KMS-11 (cell line): ENCODE measurements around the gene RASGRF2.

ENCODE experiments used
- H2AFZ ChIP-seq: fragments of 200-600 bp; sonication (generic); 2 replicates; pipeline ENCODE4 v1.6.1; 2016; ENCODE audit warnings: antibody characterized with exemption, mixed run types, low read depth
- H3K27ac ChIP-seq: fragments of 200-600 bp; sonication (generic); 2 replicates; pipeline ENCODE4 v1.6.1; 2016; ENCODE audit warnings: mild to moderate bottlenecking, mixed run types
- H3K27me3 ChIP-seq: fragments of 200-600 bp; sonication (generic); 2 replicates; pipeline ENCODE4 v1.6.1; 2017; ENCODE audit warnings: mild to moderate bottlenecking, low read depth, mixed run types, moderate library complexity; ENCODE audit not compliant: insufficient read depth
- H3K36me3 ChIP-seq: fragments of 200-600 bp; sonication (generic); 2 replicates; pipeline ENCODE4 v1.6.1; 2017; ENCODE audit warnings: mild to moderate bottlenecking, mixed run types; ENCODE audit not compliant: insufficient read depth
- H3K4me1 ChIP-seq: fragments of 200-600 bp; sonication (generic); 2 replicates; pipeline ENCODE4 v1.6.1; 2016; ENCODE audit warnings: mild to moderate bottlenecking, low read depth, mixed run types; ENCODE audit not compliant: poor library complexity, severe bottlenecking
- H3K4me2 ChIP-seq: fragments of 200-600 bp; sonication (generic); 2 replicates; pipeline ENCODE4 v1.7.0; 2016; ENCODE audit warnings: mild to moderate bottlenecking, mixed run types
- H3K4me3 ChIP-seq: fragments of 200-600 bp; sonication (generic); IDR thresholded peaks from 2 replicates; pipeline ENCODE4 v1.6.1; 2017; ENCODE audit warnings: low read depth, low read length, mixed read lengths; ENCODE audit not compliant: insufficient read depth
- H3K79me2 ChIP-seq: fragments of 200-600 bp; sonication (generic); 2 replicates; pipeline ENCODE4 v1.6.1; 2016; ENCODE audit warnings: low read depth, mixed run types; ENCODE audit not compliant: insufficient read depth
- H3K9ac ChIP-seq: fragments of 200-600 bp; sonication (generic); 2 replicates; pipeline ENCODE4 v1.6.1; 2016; ENCODE audit warnings: mild to moderate bottlenecking, mixed run types
- H4K20me1 ChIP-seq: fragments of 200-600 bp; sonication (generic); 2 replicates; pipeline ENCODE4 v1.6.1; 2016; ENCODE audit warnings: mild to moderate bottlenecking, mixed run types; ENCODE audit not compliant: insufficient read depth
- TF ChIP-seq, protein P1 (sequence below): fragments of 200-600 bp; sonication (generic); conservative IDR thresholded peaks from 2 replicates; pipeline ENCODE4 v1.6.1; 2017; ENCODE audit warnings: low read depth, mild to moderate bottlenecking, antibody characterized with exemption, low read length, moderate library complexity, mixed read lengths

RASGRF2 gene

DNA sequence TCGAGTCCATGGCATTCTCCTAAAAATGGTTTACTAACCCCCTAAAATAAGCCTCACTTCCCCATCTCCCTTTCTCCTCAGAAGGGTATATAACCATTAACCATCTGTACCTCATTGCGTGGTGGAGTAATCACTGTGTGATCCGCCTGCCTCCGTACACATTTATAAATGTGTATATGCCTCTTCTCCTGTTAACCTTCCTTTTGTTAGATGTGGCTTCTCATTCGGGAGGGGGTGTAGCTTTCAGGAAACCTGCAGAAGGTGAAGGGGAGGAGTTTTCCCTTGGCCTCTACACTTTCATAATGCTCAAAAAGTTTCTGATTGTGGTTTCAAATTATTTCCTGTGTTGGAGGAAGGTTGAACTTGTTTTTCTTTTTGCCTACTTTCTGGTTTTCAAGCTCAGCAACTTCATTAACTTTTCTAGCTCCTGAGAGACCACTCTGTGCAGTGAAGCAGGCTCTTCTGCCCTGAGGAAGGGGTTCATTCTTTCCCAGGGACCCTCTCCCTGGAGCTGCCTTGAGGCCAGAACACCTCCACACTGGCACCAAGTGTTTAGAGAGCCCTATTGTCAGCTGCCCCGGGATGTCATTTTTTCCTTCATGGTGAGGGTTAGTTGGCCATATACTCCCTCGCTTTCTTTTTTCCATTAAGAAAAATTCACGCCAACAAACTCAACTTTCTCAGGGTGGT is 46.9 kb downstream of the RASGRF2 start:
- Histone ChIP-seq H3K27me3 (no peaks in the 10 kb centered on the region), H3K79me2 (no peaks in the 10 kb centered on the region), H3K27ac (peak overlapping the region; percentile 41; the same call in 1 of the 2 replicates), H3K4me1 (peaks cover 34% of the 10 kb centered on the region), H3K9ac (no peak overlapping the region), H4K20me1 (no peaks in the 10 kb centered on the region), H3K36me3 (no peaks in the 10 kb centered on the region), H3K4me3 (no peak overlapping the region), H2AFZ (peak overlapping the region; percentile 42), H3K4me2 (peak overlapping the region; percentile 95)
- TF ChIP-seq, protein P1, sequence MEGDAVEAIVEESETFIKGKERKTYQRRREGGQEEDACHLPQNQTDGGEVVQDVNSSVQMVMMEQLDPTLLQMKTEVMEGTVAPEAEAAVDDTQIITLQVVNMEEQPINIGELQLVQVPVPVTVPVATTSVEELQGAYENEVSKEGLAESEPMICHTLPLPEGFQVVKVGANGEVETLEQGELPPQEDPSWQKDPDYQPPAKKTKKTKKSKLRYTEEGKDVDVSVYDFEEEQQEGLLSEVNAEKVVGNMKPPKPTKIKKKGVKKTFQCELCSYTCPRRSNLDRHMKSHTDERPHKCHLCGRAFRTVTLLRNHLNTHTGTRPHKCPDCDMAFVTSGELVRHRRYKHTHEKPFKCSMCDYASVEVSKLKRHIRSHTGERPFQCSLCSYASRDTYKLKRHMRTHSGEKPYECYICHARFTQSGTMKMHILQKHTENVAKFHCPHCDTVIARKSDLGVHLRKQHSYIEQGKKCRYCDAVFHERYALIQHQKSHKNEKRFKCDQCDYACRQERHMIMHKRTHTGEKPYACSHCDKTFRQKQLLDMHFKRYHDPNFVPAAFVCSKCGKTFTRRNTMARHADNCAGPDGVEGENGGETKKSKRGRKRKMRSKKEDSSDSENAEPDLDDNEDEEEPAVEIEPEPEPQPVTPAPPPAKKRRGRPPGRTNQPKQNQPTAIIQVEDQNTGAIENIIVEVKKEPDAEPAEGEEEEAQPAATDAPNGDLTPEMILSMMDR, result no peak

DNA sequence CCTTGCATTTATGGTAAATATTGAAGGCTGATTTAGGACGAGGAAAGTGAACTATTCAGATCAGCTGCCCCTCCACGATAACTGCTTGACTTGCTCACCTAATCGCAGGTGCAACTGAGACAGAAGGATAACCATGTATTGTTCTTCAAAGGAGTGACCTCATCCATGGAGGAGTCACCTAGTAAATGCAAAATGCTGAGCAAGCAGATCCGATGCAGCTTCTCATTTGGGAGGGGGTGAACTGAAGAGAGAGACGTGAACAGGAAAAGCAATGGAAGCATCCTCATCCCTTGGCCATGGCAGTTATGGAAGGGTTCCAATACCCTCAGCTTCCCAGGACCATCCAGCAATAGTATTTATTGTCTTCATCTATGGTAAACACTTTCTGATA is 47.5 kb downstream of the RASGRF2 start:
- Histone ChIP-seq H4K20me1 (no peaks in the 10 kb centered on the region), H3K9ac (no peak overlapping the region), H3K4me2 (peak overlapping the region; percentile 95), H3K36me3 (no peaks in the 10 kb centered on the region), H3K4me1 (peaks cover 34% of the 10 kb centered on the region), H3K27ac (no peak overlapping the region), H2AFZ (peak overlapping the region; percentile 42; the same call in 1 of the 2 replicates), H3K4me3 (no peak overlapping the region), H3K27me3 (no peaks in the 10 kb centered on the region), H3K79me2 (no peaks in the 10 kb centered on the region)
- TF ChIP-seq, protein P1, result no peak

DNA sequence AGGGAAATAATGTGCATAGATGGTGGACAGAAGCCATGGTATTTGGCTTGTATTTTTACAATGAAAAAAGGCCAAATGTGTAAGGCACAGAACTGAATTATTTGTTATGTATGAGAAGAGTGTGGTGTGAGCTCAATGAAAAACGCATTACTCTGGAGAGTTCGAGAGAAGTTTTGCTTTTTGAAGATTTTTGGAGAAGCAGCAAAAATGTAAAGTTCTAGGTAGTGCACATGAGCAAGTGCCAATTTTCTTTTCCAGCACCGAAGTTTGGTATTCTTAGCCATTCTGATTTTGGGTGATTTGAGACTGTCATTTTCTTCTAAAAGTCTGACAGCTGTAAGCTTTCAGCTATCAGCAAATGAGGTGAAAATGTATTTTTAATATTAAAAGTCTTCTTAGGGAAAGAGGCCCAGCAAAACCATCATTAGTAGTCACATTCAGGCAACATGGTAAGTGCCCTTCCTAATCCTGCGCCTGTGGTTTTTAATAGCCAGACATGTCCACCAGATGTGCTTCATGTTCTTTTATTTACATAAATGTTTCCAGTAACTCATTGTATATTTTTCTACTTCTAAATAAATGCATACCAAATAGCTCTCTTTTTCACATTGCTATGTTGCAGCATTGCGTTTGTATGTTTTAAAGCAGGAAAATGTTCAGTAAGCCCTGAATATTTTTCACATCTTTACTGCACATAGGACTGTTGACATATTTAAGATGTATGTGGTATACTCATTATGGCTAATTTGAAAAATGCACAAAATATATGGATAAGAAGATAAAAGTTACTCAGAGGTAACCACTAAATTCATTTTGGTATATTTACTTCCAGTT is 50.4 kb downstream of the RASGRF2 start:
- peaks cover 33% of the 10 kb centered on the region for H3K4me1 ChIP-seq
- no peaks in the 10 kb centered on the region for H3K27me3 ChIP-seq
- TF ChIP-seq, protein P1, result no peak
- H3K4me3 ChIP-seq, result no peak overlapping the region
- no peak overlapping the region for H3K27ac ChIP-seq
- no peaks in the 10 kb centered on the region for H3K36me3 ChIP-seq
- H3K9ac ChIP-seq, result no peak overlapping the region
- no peak overlapping the region for H2AFZ ChIP-seq
- H4K20me1 ChIP-seq, result no peaks in the 10 kb centered on the region
- no peak overlapping the region for H3K4me2 ChIP-seq
- no peaks in the 10 kb centered on the region for H3K79me2 ChIP-seq

DNA sequence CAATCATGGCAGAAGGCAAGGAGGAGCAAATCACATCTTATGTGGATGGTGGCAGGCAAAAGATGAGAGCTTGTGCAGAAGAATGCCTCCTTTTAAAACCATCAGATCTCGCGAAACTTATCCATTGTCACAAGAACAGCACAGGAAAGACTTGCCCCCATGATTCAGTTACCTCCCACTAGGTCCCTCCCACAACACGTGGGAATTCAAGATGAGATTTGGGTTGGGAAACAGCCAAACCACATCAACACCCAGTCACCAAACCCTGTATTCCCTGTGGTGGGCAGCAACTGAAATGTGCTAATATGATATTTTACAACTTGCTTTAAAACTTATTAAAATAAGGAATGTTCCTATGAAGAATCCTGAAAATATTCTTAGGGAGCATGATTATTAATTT is 54.2 kb downstream of the RASGRF2 start:
- no peak overlapping the region for H3K4me2 ChIP-seq
- H3K79me2 ChIP-seq, result no peaks in the 10 kb centered on the region
- H3K27me3 ChIP-seq, result no peaks in the 10 kb centered on the region
- no peaks in the 10 kb centered on the region for H4K20me1 ChIP-seq
- H2AFZ ChIP-seq, result no peak overlapping the region
- H3K4me3 ChIP-seq, result no peak overlapping the region
- no peak overlapping the region for H3K9ac ChIP-seq
- H3K4me1 ChIP-seq, result no peaks in the 10 kb centered on the region
- H3K36me3 ChIP-seq, result no peaks in the 10 kb centered on the region
- TF ChIP-seq, protein P1, result no peak
- H3K27ac ChIP-seq, result no peak overlapping the region
